ENCODE results near the gene MYCBPAP. TPM values are rescaled to one million over a fixed set of nuclear protein-coding genes. Genes with fewer than 3 reads are reported as not detected.
A peak's percentile ranks its signal among the peaks of the same experiment; 100 is the strongest.

Gene MYCBPAP
- total RNA-seq, 1 experiment from 2014 or later, result 1.9 TPM

GRCh38 chr17:50493744-50494143 is 14.5 kb upstream of the MYCBPAP start:
- no peaks in the 10 kb centered on the region for H3F3A ChIP-seq (ENCODE audit: low read length, unreplicated experiment)
- peak; percentile 23 for DNase-seq
- peaks cover 8% of the 10 kb centered on the region for H3K4me1 ChIP-seq (ENCODE audit: insufficient read depth, low read length)
- CTCF ChIA-PET, result no interaction called here
- no peaks in the 10 kb centered on the region for H3K9me2 ChIP-seq (replicated peaks; ENCODE audit: low read length)
- H3K27ac ChIP-seq (ENCODE audit: low read length), result no peak overlapping the region
- intact Hi-C loops (cut with micrococcal nuclease), result no loop called here
- POLR2A ChIA-PET (ENCODE audit: unreplicated experiment), result interaction anchor here (0.6 kb wide), 3 partner anchors 16 to 635 kb away, joined by 3 to 5 read pairs (median 5); no protein-coding TSS in a partner anchor
- no peaks in the 10 kb centered on the region for H3K27me3 ChIP-seq (ENCODE audit: low read length)
- H3K36me3 ChIP-seq (ENCODE audit: low read depth, low read length), result no peaks in the 10 kb centered on the region
- H3K4me3 ChIP-seq (ENCODE audit: low read length), result no peak overlapping the region
- peak overlapping the region; percentile 41 for H2AFZ ChIP-seq (ENCODE audit: low read length)
- H3K79me2 ChIP-seq (ENCODE audit: low read length), result no peaks in the 10 kb centered on the region
- H3K4me2 ChIP-seq (ENCODE audit: low read length), result no peak overlapping the region
- no peak for TF ChIP-seq EZH2 (IDR thresholded peaks at IDR 0.05; ENCODE audit: low read length, unreplicated experiment)
- TF ChIP-seq, protein P1, sequence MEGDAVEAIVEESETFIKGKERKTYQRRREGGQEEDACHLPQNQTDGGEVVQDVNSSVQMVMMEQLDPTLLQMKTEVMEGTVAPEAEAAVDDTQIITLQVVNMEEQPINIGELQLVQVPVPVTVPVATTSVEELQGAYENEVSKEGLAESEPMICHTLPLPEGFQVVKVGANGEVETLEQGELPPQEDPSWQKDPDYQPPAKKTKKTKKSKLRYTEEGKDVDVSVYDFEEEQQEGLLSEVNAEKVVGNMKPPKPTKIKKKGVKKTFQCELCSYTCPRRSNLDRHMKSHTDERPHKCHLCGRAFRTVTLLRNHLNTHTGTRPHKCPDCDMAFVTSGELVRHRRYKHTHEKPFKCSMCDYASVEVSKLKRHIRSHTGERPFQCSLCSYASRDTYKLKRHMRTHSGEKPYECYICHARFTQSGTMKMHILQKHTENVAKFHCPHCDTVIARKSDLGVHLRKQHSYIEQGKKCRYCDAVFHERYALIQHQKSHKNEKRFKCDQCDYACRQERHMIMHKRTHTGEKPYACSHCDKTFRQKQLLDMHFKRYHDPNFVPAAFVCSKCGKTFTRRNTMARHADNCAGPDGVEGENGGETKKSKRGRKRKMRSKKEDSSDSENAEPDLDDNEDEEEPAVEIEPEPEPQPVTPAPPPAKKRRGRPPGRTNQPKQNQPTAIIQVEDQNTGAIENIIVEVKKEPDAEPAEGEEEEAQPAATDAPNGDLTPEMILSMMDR (conservative IDR thresholded peaks at IDR 0.05; ENCODE audit: low read depth, low read length), result no peak
- TF ChIP-seq EZH2phosphoT487 (IDR thresholded peaks at IDR 0.05; ENCODE audit: borderline replicate concordance, low read length), result no peak
- H3K9ac ChIP-seq (ENCODE audit: low read length), result no peak overlapping the region
- no peaks in the 10 kb centered on the region for H4K20me1 ChIP-seq (ENCODE audit: low read length)
- no peak for ATAC-seq
- H3K9me3 ChIP-seq (ENCODE audit: low read length), result no peaks in the 10 kb centered on the region
- no TSS peak for BruUV-seq (replicated peaks)

- Histone ChIP-seq H3K4me1 (ENCODE audit: insufficient read depth, low read length) (peaks cover 8% of the 10 kb centered on the region), H3K27me3 (ENCODE audit: low read length) (no peaks in the 10 kb centered on the region), H4K20me1 (ENCODE audit: low read length) (no peaks in the 10 kb centered on the region), H2AFZ (ENCODE audit: low read length) (no peak overlapping the region), H3K36me3 (ENCODE audit: low read depth, low read length) (no peaks in the 10 kb centered on the region), H3K79me2 (ENCODE audit: low read length) (no peaks in the 10 kb centered on the region), H3F3A (ENCODE audit: low read length, unreplicated experiment) (no peaks in the 10 kb centered on the region), H3K9me3 (ENCODE audit: low read length) (no peaks in the 10 kb centered on the region), H3K4me3 (ENCODE audit: low read length) (no peak overlapping the region), H3K9me2 (replicated peaks; ENCODE audit: low read length) (no peaks in the 10 kb centered on the region), H3K27ac (ENCODE audit: low read length) (no peak overlapping the region), H3K9ac (ENCODE audit: low read length) (no peak overlapping the region), H3K4me2 (ENCODE audit: low read length) (no peak overlapping the region)
- CTCF ChIA-PET, result interaction anchor here (0.6 kb wide), 1 partner anchor 602 kb away, joined by 5 read pairs; no protein-coding TSS in a partner anchor
- BruUV-seq (replicated peaks), result no TSS peak
- no peak for ATAC-seq
- POLR2A ChIA-PET (ENCODE audit: unreplicated experiment), result no interaction called here
- no peak for DNase-seq
- TF ChIP-seq EZH2phosphoT487 (IDR thresholded peaks at IDR 0.05; ENCODE audit: borderline replicate concordance, low read length) (no peak), EZH2 (IDR thresholded peaks at IDR 0.05; ENCODE audit: low read length, unreplicated experiment) (no peak)
- TF ChIP-seq, protein P1 (conservative IDR thresholded peaks at IDR 0.05; ENCODE audit: low read depth, low read length), result no peak
- intact Hi-C loops (cut with micrococcal nuclease), result no loop called here
Observed at GRCh38 chr17:50495217-50495823, 12.9 kb upstream of the MYCBPAP start.

- no peak for ATAC-seq
- TF ChIP-seq, protein P1 (conservative IDR thresholded peaks at IDR 0.05; ENCODE audit: low read depth, low read length), result no peak
- Histone ChIP-seq H2AFZ (ENCODE audit: low read length) (no peak overlapping the region), H3K9me3 (ENCODE audit: low read length) (no peaks in the 10 kb centered on the region), H4K20me1 (ENCODE audit: low read length) (no peaks in the 10 kb centered on the region), H3K9me2 (replicated peaks; ENCODE audit: low read length) (no peaks in the 10 kb centered on the region), H3K36me3 (ENCODE audit: low read depth, low read length) (no peaks in the 10 kb centered on the region), H3K9ac (ENCODE audit: low read length) (no peak overlapping the region), H3F3A (ENCODE audit: low read length, unreplicated experiment) (no peaks in the 10 kb centered on the region), H3K79me2 (ENCODE audit: low read length) (no peaks in the 10 kb centered on the region), H3K27me3 (ENCODE audit: low read length) (no peaks in the 10 kb centered on the region), H3K4me2 (ENCODE audit: low read length) (no peak overlapping the region), H3K4me3 (ENCODE audit: low read length) (no peak overlapping the region), H3K4me1 (ENCODE audit: insufficient read depth, low read length) (peaks cover 8% of the 10 kb centered on the region), H3K27ac (ENCODE audit: low read length) (no peak overlapping the region)
- ChIA-PET POLR2A (ENCODE audit: unreplicated experiment) (no interaction called here), CTCF (interaction anchor here (0.6 kb wide), 2 partner anchors 18 to 602 kb away, joined by 3 to 5 read pairs; no protein-coding TSS in a partner anchor)
- intact Hi-C loops (cut with micrococcal nuclease), result no loop called here
- BruUV-seq (replicated peaks), result no TSS peak
- peak; percentile 37 for DNase-seq
Observed at GRCh38 chr17:50495918-50496317, 12.3 kb upstream of the MYCBPAP start.

Measured in PC-3 (cell line).